DOHH2 (cell line): ENCODE data around the gene TRIM63.

ENCODE experiments used
- H3F3A ChIP-seq: fragments of 200-600 bp; sonication (generic), shearing (Covaris generic); 2 replicates; pipeline ENCODE4 v1.6.0; 2016; ENCODE audit warnings: antibody characterized with exemption, mild to moderate bottlenecking; ENCODE audit not compliant: control insufficient read depth, insufficient read depth
- H3K27ac ChIP-seq: fragments of 200-600 bp; sonication (generic); 2 replicates; pipeline ENCODE4 v1.5.1; 2014; ENCODE audit warnings: low read depth, mild to moderate bottlenecking, low read length, moderate library complexity
- H3K27me3 ChIP-seq: fragments of 200-600 bp; sonication (generic); 2 replicates; pipeline ENCODE4 v1.6.1; 2014; ENCODE audit warnings: mild to moderate bottlenecking, low read length, mixed read lengths; ENCODE audit not compliant: control insufficient read depth
- H3K36me3 ChIP-seq: fragments of 200-600 bp; sonication (generic); 2 replicates; pipeline ENCODE4 v1.6.1; 2014; ENCODE audit warnings: mild to moderate bottlenecking, low read length, moderate library complexity, mixed read lengths; ENCODE audit not compliant: control insufficient read depth
- H3K4me1 ChIP-seq: fragments of 200-600 bp; sonication (generic); 2 replicates; pipeline ENCODE4 v1.6.1; 2014; ENCODE audit warnings: mild to moderate bottlenecking, low read length, mixed read lengths; ENCODE audit not compliant: control insufficient read depth
- H3K4me2 ChIP-seq: fragments of 200-600 bp; sonication (generic); 2 replicates; pipeline ENCODE4 v1.6.0; 2014; ENCODE audit warnings: mild to moderate bottlenecking, low read length, moderate library complexity
- H3K4me3 ChIP-seq: fragments of 200-600 bp; sonication (generic); 2 replicates; pipeline ENCODE4 v1.5.1; 2014; ENCODE audit warnings: mild to moderate bottlenecking, low read length, mixed read lengths
- H3K79me2 ChIP-seq: fragments of 200-600 bp; sonication (generic); 2 replicates; pipeline ENCODE4 v1.6.1; 2014; ENCODE audit warnings: mild to moderate bottlenecking, low read length, mixed read lengths; ENCODE audit not compliant: control insufficient read depth
- H3K9me2 ChIP-seq: fragments of 200-600 bp; sonication (generic); replicated peaks from 2 replicates; pipeline ENCODE4 v1.6.1; 2014; ENCODE audit warnings: mild to moderate bottlenecking, low read length, mixed read lengths; ENCODE audit not compliant: control insufficient read depth
- H3K9me3 ChIP-seq: fragments of 200-600 bp; sonication (generic); 2 replicates; pipeline ENCODE4 v1.6.1; 2014; ENCODE audit warnings: antibody characterized with exemption, low read length, mixed read lengths; ENCODE audit not compliant: control insufficient read depth, insufficient read depth
- H4K20me1 ChIP-seq: fragments of 200-600 bp; sonication (generic); 2 replicates; pipeline ENCODE4 v1.6.0; 2014; ENCODE audit warnings: low read depth, mild to moderate bottlenecking, antibody characterized with exemption, low read length, moderate library complexity; ENCODE audit not compliant: control insufficient read depth, insufficient read depth
- EZH2phosphoT487 ChIP-seq: fragments of 200-600 bp; sonication (generic); IDR thresholded peaks from 2 replicates; pipeline ENCODE4 v1.6.1; 2017; ENCODE audit warnings: borderline replicate concordance, mild to moderate bottlenecking, antibody characterized with exemption, low read length, moderate library complexity, mixed read lengths
- TF ChIP-seq, protein P1 (sequence below): fragments of 200-600 bp; sonication (generic); IDR thresholded peaks from one replicate; pipeline ENCODE4 v1.5.1; 2014; ENCODE audit warnings: antibody characterized with exemption, mild to moderate bottlenecking, low read depth, low read length; ENCODE audit not compliant: poor library complexity, severe bottlenecking

The TRIM63 gene

DNA sequence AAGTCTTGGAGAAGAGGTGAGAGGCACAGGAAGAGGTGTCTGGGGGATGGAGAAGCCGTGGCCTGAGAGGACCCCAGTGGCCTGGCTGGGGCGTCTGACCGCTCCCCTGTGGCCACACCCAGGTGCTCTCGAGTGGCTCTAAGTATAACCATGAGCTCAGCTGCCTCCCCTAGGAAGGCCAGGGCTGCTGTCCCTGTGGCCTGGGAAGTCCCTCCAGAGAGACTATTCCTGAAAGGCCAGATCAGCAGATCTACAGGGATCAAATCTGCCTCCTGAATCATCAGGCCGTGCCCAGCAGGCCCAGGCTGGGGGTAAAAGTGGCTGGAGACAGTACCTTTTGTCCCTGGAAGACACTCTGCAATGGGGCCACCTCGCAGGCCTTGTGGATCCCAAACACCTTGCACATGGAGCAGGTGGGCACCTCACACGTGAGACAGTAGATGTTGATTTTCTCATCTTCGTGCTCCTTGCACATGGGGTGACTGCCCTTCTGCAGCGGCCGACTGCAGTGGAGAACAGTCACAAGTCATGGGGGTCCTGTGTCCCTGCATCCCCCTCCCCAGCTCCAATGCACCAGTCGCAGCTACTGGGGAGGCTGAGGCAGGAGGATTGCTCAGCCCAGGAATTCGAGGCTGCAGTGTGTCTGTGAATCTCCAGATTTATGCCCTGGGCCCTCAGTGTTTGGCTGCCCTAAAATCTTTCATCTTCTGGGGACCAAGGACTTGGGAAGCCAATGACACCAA is 6.4 kb downstream of the TRIM63 start:
- TF ChIP-seq EZH2phosphoT487 = no peak
- TF ChIP-seq, protein P1, sequence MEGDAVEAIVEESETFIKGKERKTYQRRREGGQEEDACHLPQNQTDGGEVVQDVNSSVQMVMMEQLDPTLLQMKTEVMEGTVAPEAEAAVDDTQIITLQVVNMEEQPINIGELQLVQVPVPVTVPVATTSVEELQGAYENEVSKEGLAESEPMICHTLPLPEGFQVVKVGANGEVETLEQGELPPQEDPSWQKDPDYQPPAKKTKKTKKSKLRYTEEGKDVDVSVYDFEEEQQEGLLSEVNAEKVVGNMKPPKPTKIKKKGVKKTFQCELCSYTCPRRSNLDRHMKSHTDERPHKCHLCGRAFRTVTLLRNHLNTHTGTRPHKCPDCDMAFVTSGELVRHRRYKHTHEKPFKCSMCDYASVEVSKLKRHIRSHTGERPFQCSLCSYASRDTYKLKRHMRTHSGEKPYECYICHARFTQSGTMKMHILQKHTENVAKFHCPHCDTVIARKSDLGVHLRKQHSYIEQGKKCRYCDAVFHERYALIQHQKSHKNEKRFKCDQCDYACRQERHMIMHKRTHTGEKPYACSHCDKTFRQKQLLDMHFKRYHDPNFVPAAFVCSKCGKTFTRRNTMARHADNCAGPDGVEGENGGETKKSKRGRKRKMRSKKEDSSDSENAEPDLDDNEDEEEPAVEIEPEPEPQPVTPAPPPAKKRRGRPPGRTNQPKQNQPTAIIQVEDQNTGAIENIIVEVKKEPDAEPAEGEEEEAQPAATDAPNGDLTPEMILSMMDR = no peak
- Histone ChIP-seq H3K79me2 (no peaks in the 10 kb centered on the region), H4K20me1 (no peaks in the 10 kb centered on the region), H3K4me1 (no peaks in the 10 kb centered on the region), H3K9me3 (no peaks in the 10 kb centered on the region), H3K36me3 (no peaks in the 10 kb centered on the region), H3F3A (no peaks in the 10 kb centered on the region), H3K4me3 (no peak overlapping the region), H3K9me2 (no peaks in the 10 kb centered on the region), H3K27ac (no peak overlapping the region), H3K4me2 (no peak overlapping the region), H3K27me3 (peaks cover 32% of the 10 kb centered on the region)

DNA sequence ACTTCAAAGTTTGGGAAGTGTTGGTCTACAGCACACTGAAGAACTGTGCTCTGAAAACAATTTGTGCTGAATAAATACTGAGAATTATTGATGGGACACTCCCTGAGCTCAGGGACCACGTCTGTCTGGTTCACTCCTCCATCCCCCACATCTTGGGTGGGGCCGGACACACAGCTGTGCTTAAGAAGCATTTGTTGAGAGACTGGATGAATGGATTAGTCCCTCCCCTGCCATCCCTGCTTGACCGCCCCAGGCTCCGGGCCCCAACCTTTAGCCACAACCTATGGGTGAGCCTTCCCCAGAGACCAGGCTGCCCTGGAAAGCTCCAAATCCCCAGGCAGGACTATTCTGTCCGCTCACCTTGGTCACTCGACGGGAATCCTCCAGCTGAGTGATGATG is 7.5 kb downstream of the TRIM63 start:
- H3K4me2 ChIP-seq = no peak overlapping the region
- H3K9me2 ChIP-seq = no peaks in the 10 kb centered on the region
- H3K36me3 ChIP-seq = no peaks in the 10 kb centered on the region
- no peaks in the 10 kb centered on the region for H3K9me3 ChIP-seq
- no peak overlapping the region for H3K27ac ChIP-seq
- H3K27me3 ChIP-seq = peaks cover 34% of the 10 kb centered on the region
- H3K4me1 ChIP-seq = no peaks in the 10 kb centered on the region
- H3F3A ChIP-seq = no peaks in the 10 kb centered on the region
- TF ChIP-seq, protein P1 = no peak
- TF ChIP-seq EZH2phosphoT487 = no peak
- H3K79me2 ChIP-seq = no peaks in the 10 kb centered on the region
- H3K4me3 ChIP-seq = no peak overlapping the region
- H4K20me1 ChIP-seq = no peaks in the 10 kb centered on the region

- peaks cover 40% of the 10 kb centered on the region for H3K27me3 ChIP-seq
- H3K4me3 ChIP-seq = no peak overlapping the region
These were observed 9.3 kb downstream of the TRIM63 start for GRCh38 chr1:26058052-26058595.

More at GRCh38 chr1:26058052-26058595, 9.3 kb downstream of the TRIM63 start:
- Histone ChIP-seq H4K20me1 (no peaks in the 10 kb centered on the region), H3F3A (no peaks in the 10 kb centered on the region), H3K79me2 (no peaks in the 10 kb centered on the region), H3K4me1 (no peaks in the 10 kb centered on the region), H3K36me3 (no peaks in the 10 kb centered on the region), H3K27ac (no peak overlapping the region), H3K4me2 (no peak overlapping the region), H3K9me2 (no peaks in the 10 kb centered on the region), H3K9me3 (no peaks in the 10 kb centered on the region)
- TF ChIP-seq EZH2phosphoT487 = no peak
- TF ChIP-seq, protein P1 = no peak
